GM21423 (cell line): ENCODE measurements around the gene RFPL2.
"Not testable (repeated sequence)": the region's sequence is repeated elsewhere in the genome, so short reads cannot be mapped to it uniquely, and the experiment has no call there.

Experiments used
- ATAC-seq: cut with Tn5 transposase; IDR thresholded peaks from one replicate; pipeline ENCODE4 v1.9.1; 2021; ENCODE audit warnings: mild to moderate bottlenecking, moderate library complexity; ENCODE audit not compliant: unreplicated experiment

Gene RFPL2

DNA sequence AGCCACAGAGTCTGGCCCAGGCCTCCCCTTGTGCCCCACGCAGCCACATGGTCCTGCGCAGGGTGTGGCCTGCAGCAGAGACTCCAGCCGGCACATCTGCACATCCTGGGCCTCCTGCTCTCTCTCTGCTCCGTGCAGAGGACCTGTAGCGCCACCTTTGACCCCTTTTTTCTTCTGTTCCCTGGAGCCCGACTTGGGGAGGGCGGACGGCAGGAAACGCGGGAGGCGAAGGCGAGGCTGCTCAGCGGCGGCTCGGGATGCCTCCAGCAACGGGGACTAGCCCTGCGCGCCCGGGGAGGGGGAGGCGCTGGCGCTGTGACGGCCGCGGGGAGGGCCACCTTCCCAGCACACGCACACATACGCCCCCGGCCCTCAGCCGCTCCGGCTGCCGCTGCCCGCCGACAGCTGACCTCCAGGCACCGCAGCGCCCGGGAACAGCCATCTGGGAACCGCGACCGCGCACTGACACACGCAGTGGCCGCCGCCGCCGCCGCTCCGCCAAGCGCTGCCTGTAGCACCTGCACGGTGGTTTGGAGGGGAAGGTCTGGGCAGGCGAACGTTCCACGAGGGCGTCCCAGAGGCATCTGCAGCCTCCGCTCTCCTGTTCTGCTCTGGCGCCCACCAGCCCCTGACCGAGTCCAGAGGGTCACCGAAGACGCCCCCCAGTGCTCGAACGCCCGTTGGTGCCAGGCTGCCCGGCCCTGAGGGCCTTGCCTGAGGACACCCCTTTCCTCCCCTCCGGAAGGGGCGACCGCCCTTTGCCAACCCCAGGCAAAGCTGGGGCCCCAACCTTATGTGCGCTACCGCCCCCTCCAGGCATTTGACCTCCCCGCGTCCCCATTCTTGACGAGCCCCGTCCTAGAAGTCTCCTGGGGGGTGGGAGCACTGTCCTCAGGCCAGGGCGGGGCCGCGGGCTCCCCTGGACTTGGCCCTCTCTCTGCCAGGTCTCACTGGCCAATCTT, 28.9 kb downstream of the RFPL2 start:
- ATAC-seq, result no peak

DNA sequence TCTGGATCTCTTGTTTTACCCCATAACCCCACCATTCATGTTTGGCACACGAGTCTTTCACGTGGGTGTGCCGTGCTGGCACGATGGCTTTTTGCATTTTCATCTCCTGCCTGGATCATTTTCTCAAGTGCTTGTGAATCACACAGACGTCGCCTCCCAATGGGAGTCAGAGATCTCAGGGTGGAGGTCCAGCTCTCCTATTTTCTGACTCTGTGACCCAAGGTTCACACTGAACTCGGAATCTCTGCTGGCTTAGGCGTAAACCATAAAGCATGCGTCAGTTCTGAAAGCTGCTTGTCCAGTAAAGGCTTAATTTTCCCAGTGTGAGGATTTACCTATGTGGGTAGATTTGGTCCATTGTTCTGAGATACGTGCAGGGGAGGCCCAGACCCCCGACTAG, 29.8 kb downstream of the RFPL2 start:
- ATAC-seq, result no peak

DNA sequence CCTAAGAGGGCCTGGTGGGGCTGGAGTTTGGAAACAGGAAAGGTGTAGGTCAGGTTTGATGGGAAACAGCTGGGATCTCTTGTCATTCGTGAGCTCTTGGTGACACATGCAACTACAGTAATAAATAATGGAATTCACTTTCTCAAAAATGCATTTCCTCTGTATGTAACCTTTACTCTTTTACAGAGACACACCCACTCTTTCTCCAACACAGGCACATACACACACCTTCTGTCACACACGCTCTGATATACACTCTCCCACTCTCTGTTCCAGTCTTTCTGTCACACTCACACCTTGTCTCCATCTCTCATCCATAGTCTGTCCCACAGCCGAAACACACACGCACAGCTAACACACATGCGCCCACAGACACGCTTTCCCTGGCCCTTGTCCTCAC, 39.2 kb downstream of the RFPL2 start:
- ATAC-seq, result no peak

GRCh38 chr22:32164075-32164860, 40.6 kb downstream of the RFPL2 start:
- no peak for ATAC-seq

DNA sequence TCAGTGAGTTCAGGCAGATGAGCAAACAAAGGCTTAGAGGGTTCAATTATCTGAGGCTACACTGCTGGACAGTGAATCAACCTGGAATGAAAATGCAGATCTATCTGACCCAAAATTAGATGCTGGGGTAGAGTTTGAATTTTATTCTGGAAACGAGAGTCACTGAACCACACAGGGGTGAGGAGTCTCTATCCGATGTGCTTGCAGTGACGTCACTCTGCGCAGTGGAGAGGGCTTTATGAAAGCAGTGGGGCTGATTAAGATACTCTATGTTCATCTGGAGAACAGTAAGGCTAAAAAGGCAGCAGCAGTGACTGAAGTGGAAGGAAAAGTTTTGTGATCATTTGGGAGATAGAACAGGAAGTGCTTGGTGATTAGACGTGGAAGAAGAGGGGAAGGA, 44.5 kb downstream of the RFPL2 start:
- ATAC-seq, result not testable (repeated sequence)

GRCh38 chr22:32158712-32159533, 46.0 kb downstream of the RFPL2 start, which contains the start of gene C22orf42:
Gene C22orf42 (minus strand): TSS chr22:32159303. CDS start chr22:32159215, 88 bp downstream.
- ATAC-seq, result no peak

GRCh38 chr22:32157632-32158031, 47.2 kb downstream of the RFPL2 start:
- not testable (repeated sequence) for ATAC-seq

DNA sequence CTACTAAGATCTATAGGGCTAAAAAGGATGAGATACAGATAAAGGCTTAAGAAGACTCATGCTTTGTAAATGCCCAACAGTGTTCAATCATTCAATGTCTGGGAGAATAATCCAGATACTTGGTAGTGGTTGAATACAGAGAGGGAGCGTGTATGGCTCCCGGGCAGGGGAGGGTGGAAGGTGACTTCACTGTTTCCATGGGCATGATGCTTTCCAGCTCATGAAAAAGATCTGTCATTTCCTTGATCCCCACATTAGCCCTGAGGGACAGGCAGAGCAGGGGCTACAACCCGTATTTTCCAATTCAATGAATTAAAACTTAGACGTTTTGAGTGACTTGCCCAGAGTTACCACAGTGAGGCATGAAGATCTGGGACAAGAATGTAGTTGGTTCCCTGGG, 50.1 kb downstream of the RFPL2 start:
- not testable (repeated sequence) for ATAC-seq

GRCh38 chr22:32151641-32152040, 53.2 kb downstream of the RFPL2 start:
- ATAC-seq, result not testable (repeated sequence)

DNA sequence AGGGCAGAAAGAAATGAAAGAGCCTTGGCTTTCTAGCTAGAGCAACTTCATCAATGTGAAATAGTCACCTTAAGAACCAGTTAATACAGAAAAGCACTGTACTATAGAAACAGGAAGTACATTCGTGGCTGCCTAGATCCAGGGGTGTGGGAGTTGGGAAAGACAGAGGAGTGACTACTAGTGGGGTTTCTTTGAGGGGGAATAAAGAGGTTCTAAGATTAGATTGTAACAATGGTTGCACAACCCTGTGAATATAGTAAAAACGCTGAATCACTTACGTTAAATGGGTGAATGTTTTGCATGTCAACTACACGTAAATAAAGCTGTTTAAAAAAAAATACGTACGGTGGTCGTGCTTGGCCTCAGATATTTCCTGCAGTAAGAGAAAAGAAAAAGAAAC, 54.2 kb downstream of the RFPL2 start:
- not testable (repeated sequence) for ATAC-seq

DNA sequence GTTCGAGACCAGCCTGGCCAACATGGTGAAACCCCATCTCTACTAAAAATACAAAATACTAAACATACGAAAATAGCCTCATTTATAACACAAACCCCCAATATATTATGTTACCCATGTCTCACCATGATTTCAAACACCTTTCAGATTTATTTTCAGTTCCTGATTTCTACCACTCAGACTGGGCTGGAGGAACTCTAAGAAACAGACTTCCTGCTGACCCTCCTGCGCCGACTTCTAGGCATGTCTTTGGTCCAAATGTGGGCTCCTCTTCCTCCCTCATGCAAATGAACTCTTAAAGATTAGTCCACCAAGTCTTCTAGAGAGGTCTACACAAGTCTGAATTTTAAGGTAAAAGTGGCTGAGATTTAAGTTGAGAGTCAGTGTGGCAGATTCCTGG, 56.5 kb downstream of the RFPL2 start:
- not testable (repeated sequence) for ATAC-seq

DNA sequence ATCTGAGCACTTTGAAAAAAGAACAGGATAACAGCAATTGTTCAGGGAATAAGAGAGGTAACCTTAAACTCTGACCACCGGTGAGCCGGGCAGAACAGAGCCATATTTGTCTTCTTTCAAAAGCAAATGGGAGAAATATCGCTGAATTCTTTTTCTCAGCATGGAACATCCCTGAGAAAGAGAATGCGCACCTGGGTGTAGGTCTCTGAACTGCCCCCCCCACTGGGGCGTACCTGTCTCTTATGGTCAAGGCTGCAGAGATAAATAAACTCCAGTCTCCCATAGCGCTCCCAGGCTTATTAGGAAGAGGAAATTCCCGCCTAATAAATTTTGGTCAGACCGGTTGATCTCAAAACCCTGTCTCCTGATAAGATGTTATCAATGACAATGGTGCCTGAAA, 57.7 kb downstream of the RFPL2 start:
- ATAC-seq, result not testable (repeated sequence)

DNA sequence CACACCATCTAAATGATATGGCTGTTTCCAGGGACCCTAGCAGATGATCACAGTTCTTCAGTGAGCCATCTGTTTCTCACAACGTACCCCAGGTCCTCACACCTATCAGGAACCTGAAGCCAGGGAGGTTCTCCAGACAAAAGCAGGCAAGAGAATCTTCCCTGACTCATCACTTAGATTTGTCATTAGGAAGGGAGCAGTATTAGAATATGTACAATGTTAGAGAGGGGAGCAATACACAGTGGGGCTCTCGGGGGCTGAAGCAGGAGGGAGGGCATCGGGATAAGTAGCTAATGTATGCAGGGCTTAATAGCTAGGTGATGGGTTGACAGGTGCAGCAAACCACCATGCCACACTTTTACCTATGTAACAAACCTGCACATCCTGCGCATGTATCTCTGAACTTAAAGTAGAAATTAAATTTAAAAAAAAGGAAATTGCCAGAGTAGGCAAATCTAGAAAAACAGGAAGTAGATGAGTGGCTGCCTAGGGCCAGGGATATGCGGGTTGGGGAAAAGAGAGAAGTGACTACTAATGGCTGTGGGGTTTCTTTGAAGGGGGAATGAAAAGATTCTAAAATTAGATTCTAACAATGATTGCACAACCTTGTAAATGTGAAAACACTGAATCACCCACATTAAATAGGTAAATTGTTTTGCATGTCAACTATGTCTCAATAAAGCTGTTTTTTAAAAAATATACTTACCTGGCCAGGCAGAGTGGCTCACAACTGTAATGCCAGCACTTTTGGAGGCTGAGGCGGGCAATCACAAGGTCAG, 60.2 kb downstream of the RFPL2 start:
- ATAC-seq, result no peak

DNA sequence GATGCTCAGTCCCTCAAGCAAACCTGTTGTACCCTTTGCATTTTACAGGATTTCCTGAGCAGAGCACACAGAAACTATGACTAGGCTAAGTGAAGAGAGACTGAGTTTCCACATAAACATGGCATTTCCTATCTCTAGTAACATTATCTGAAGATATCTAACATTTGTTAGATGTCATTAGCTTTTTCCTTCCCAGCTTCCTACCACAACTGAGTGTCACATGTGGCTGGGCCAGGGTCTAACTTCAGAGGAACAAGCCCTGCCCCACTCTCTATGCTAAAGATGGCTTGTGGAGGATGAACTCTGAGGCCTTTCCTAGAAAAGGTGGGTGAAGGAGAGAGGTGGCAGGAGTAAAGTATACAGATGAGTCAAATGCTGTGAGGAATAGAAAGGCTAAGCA, 62.3 kb downstream of the RFPL2 start:
- no peak for ATAC-seq

DNA sequence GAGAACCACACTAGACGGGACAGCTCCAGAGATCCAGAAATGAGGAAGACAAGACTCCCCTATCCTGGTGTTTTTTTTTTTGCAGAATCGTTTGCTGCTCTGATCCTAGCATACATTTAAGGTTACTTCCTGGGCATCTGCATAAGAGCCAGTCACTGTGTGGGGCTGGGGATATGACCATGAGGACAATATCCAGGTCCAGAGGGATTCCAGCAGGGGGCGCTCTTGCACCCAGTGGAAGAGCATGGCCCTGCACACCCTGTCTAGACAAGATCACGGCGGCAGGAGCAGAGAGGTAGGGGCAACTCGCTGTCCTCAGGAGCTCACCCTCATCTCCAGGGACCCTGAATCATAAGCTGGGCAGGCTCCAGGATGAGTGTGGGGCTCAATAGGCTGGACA, 64.2 kb downstream of the RFPL2 start:
- ATAC-seq, result not testable (repeated sequence)
